ENCODE data around the gene SPOUT1.

The SPOUT1 gene

DNA sequence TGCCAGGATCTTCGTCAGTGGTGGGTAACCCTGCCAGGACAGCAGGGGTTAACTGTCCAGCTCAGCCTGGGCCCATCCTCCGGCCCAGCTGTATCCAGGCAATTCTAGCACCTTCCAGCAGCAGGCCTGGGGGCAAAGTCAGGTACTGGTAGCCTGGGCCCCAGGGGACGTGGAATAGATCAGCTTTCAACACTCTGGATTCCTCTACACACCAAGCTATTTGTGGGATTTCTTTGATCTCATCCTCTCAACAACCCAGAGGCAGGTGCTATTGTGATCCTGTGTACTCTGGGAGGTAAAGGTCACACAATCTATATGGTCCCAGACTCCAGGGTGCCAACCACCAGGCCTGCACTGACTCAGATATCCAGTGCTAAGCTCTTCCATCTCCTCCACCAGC is 8.7 kb upstream of the SPOUT1 start:
- no peaks in the 10 kb centered on the region for H3K9me3 ChIP-seq (ENCODE audit: insufficient read depth, low read length)
- H3K9ac ChIP-seq (ENCODE audit: low read length) = no peak overlapping the region

GRCh38 chr9:128836509-128837145 is 7.0 kb upstream of the SPOUT1 start:
- Histone ChIP-seq H3K36me3 (ENCODE audit: low read length) (no peaks in the 10 kb centered on the region), H3K9ac (ENCODE audit: low read length) (no peak overlapping the region), H3K79me2 (ENCODE audit: insufficient read depth, low read length) (no peaks in the 10 kb centered on the region), H4K20me1 (ENCODE audit: low read depth, low read length) (no peaks in the 10 kb centered on the region), H2AFZ (ENCODE audit: low read depth, low read length, severe bottlenecking) (no peak overlapping the region), H3K27me3 (ENCODE audit: low read length) (no peaks in the 10 kb centered on the region), H3K27ac (ENCODE audit: low read depth, low read length) (no peak overlapping the region), H3K4me2 (ENCODE audit: low read depth, low read length, poor library complexity, severe bottlenecking) (no peak overlapping the region), H3F3A (ENCODE audit: insufficient read depth) (no peaks in the 10 kb centered on the region), H3K9me2 (replicated peaks; ENCODE audit: insufficient read depth, low read length) (no peaks in the 10 kb centered on the region), H3K4me3 (ENCODE audit: insufficient read depth, low read length, poor library complexity, severe bottlenecking) (no peak overlapping the region), H3K9me3 (ENCODE audit: insufficient read depth, low read length) (no peaks in the 10 kb centered on the region)
- no peak for TF ChIP-seq EZH2phosphoT487 (conservative IDR thresholded peaks at IDR 0.05; ENCODE audit: low read length)
- TF ChIP-seq, protein P1, sequence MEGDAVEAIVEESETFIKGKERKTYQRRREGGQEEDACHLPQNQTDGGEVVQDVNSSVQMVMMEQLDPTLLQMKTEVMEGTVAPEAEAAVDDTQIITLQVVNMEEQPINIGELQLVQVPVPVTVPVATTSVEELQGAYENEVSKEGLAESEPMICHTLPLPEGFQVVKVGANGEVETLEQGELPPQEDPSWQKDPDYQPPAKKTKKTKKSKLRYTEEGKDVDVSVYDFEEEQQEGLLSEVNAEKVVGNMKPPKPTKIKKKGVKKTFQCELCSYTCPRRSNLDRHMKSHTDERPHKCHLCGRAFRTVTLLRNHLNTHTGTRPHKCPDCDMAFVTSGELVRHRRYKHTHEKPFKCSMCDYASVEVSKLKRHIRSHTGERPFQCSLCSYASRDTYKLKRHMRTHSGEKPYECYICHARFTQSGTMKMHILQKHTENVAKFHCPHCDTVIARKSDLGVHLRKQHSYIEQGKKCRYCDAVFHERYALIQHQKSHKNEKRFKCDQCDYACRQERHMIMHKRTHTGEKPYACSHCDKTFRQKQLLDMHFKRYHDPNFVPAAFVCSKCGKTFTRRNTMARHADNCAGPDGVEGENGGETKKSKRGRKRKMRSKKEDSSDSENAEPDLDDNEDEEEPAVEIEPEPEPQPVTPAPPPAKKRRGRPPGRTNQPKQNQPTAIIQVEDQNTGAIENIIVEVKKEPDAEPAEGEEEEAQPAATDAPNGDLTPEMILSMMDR (IDR thresholded peaks at IDR 0.05; ENCODE audit: insufficient read depth, low read length, poor library complexity, severe bottlenecking) = no peak

More for the DNA sequence above, 8.7 kb upstream of the SPOUT1 start:
- Histone ChIP-seq H3K27me3 (ENCODE audit: low read length) (no peaks in the 10 kb centered on the region), H3K9me2 (replicated peaks; ENCODE audit: insufficient read depth, low read length) (no peaks in the 10 kb centered on the region), H2AFZ (ENCODE audit: low read depth, low read length, severe bottlenecking) (no peak overlapping the region), H3F3A (ENCODE audit: insufficient read depth) (no peaks in the 10 kb centered on the region), H3K79me2 (ENCODE audit: insufficient read depth, low read length) (no peaks in the 10 kb centered on the region), H3K27ac (ENCODE audit: low read depth, low read length) (no peak overlapping the region), H3K4me2 (ENCODE audit: low read depth, low read length, poor library complexity, severe bottlenecking) (no peak overlapping the region), H3K36me3 (ENCODE audit: low read length) (no peaks in the 10 kb centered on the region), H3K4me3 (ENCODE audit: insufficient read depth, low read length, poor library complexity, severe bottlenecking) (no peak overlapping the region), H4K20me1 (ENCODE audit: low read depth, low read length) (no peaks in the 10 kb centered on the region)
- TF ChIP-seq EZH2phosphoT487 (conservative IDR thresholded peaks at IDR 0.05; ENCODE audit: low read length) = no peak
- TF ChIP-seq, protein P1 (IDR thresholded peaks at IDR 0.05; ENCODE audit: insufficient read depth, low read length, poor library complexity, severe bottlenecking) = no peak

DNA sequence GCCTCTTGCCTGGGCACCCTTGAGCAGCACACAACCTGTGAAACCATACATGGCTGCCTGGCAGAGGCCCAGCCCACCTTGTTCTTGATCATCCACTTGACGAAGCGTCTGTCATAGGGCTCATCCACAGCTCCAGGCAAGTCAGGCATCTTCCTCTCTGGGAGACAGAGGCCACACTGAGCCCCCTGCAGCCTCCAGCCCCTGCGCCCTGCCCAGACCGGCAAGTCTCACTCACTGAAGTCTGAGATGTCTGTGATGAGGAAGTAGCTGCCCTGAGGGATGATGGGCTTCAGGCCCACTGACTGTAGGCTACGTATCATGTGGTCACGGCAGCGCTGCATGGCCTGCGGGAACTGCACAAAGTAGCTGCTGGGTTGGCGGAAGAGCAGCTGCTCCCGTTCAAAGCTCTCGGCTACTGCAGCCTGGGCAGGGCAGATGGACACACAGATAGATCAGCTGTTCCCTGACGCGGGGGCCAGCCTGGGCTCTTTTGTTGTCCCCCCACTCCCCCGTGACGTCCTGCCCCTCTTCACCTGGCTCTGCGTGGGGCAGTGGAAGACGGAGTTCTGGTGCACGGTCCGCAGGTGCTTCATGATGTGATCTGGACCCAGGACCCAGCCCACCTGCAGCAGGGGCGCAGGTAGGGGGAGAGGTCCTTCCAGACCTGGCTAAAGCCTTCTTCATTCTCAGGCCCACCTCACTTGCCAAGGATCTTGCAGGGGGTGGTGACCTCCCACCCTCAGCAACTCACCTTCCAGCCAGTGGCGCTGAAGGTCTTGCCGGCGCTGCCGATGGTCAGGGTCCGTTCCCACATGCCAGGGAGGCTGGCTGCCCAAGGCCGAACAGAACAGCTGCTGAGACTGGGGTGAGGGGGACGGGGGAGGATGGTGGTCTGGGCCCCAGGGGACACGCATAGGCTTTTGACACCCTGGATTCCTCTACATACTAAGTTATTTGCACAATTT is 5.9 kb upstream of the SPOUT1 start:
- H2AFZ ChIP-seq (ENCODE audit: low read depth, low read length, severe bottlenecking) = no peak overlapping the region
- H3K9ac ChIP-seq (ENCODE audit: low read length) = no peak overlapping the region
- H3K36me3 ChIP-seq (ENCODE audit: low read length) = no peaks in the 10 kb centered on the region
- H3K4me3 ChIP-seq (ENCODE audit: insufficient read depth, low read length, poor library complexity, severe bottlenecking) = no peak overlapping the region
- no peaks in the 10 kb centered on the region for H3F3A ChIP-seq (ENCODE audit: insufficient read depth)
- no peaks in the 10 kb centered on the region for H3K9me3 ChIP-seq (ENCODE audit: insufficient read depth, low read length)
- no peak for TF ChIP-seq EZH2phosphoT487 (conservative IDR thresholded peaks at IDR 0.05; ENCODE audit: low read length)
- TF ChIP-seq, protein P1 (IDR thresholded peaks at IDR 0.05; ENCODE audit: insufficient read depth, low read length, poor library complexity, severe bottlenecking) = no peak
- no peak overlapping the region for H3K27ac ChIP-seq (ENCODE audit: low read depth, low read length)
- no peaks in the 10 kb centered on the region for H3K27me3 ChIP-seq (ENCODE audit: low read length)
- no peaks in the 10 kb centered on the region for H4K20me1 ChIP-seq (ENCODE audit: low read depth, low read length)
- H3K4me2 ChIP-seq (ENCODE audit: low read depth, low read length, poor library complexity, severe bottlenecking) = no peak overlapping the region
- no peaks in the 10 kb centered on the region for H3K79me2 ChIP-seq (ENCODE audit: insufficient read depth, low read length)
- H3K9me2 ChIP-seq (replicated peaks; ENCODE audit: insufficient read depth, low read length) = no peaks in the 10 kb centered on the region

Data from SU-DHL-6 (cell line).